AG09309 (cell line): ENCODE measurements around the gene WAC.
"Not testable (repeated sequence)": the region's sequence is repeated elsewhere in the genome, so short reads cannot be mapped to it uniquely, and the experiment has no call there.

Experiments
- DNase-seq: peaks from one replicate; pipeline ENCODE4 v3.0.0-alpha.2; 2010; ENCODE audit warnings: low read depth
- H3K4me3 ChIP-seq: 2 replicates; pipeline ENCODE4 v1.5.1; 2011; ENCODE audit warnings: mild to moderate bottlenecking, low read depth, low read length, moderate library complexity; ENCODE audit not compliant: control insufficient read depth
- CTCF ChIP-seq: IDR thresholded peaks from 2 replicates; pipeline ENCODE4 v1.5.1; 2011; ENCODE audit warnings: mild to moderate bottlenecking, low read depth, low read length, inconsistent platforms; ENCODE audit not compliant: insufficient read depth, control insufficient read depth; ENCODE audit errors: missing control alignments

Gene WAC

GRCh38 chr10:28640551-28640950, 107.6 kb downstream of the WAC start:
- DNase-seq, result no peak
- no peak for TF ChIP-seq CTCF
- no peak overlapping the region for H3K4me3 ChIP-seq

DNA sequence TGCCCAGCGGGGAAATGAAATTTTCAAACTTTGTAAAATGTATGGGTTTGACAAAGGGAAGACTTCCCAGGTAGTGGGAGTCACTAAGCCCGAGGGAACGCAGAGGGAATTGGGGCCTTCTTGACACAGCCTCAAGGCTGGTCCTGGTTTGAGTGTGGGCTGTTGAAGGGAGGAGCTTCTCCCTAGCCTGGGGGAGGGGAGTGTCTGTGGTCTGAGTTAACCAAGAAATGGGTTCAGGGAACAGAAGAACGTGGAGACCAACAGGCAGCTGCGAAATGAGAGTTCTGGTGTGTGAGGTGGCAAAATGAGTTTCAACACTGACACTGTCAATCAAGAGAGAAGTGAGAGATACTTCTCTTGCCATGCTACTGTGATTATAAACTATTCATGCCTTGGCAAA, 111.7 kb downstream of the WAC start:
- no peak for DNase-seq
- no peak overlapping the region for H3K4me3 ChIP-seq
- no peak for TF ChIP-seq CTCF

GRCh38 chr10:28652106-28652505, 119.2 kb downstream of the WAC start:
- no peak for TF ChIP-seq CTCF
- H3K4me3 ChIP-seq, result no peak overlapping the region
- no peak for DNase-seq

- H3K4me3 ChIP-seq, result no peak overlapping the region
- no peak for TF ChIP-seq CTCF
- no peak for DNase-seq
Measured at GRCh38 chr10:28652703-28653102, 119.8 kb downstream of the WAC start.

GRCh38 chr10:28658824-28659223, 125.9 kb downstream of the WAC start:
- not testable (repeated sequence) for DNase-seq, H3K4me3 ChIP-seq

GRCh38 chr10:28661035-28661434, 128.1 kb downstream of the WAC start:
- peak; percentile 59 for DNase-seq
- TF ChIP-seq CTCF, result no peak
- H3K4me3 ChIP-seq, result no peak overlapping the region

GRCh38 chr10:28663576-28664368, 130.9 kb downstream of the WAC start:
- TF ChIP-seq CTCF, result peak; percentile 99
- H3K4me3 ChIP-seq, result no peak overlapping the region
- peak; percentile 56 for DNase-seq
